GM12801 (cell line): ENCODE results near the gene ADD3.

Experiments used
- TF ChIP-seq, protein P1 (sequence below): IDR thresholded peaks from one replicate; pipeline ENCODE4 v1.5.1; 2011; ENCODE audit warnings: control low read depth; ENCODE audit not compliant: insufficient read length; ENCODE audit errors: extremely low read depth

ADD3 gene

DNA sequence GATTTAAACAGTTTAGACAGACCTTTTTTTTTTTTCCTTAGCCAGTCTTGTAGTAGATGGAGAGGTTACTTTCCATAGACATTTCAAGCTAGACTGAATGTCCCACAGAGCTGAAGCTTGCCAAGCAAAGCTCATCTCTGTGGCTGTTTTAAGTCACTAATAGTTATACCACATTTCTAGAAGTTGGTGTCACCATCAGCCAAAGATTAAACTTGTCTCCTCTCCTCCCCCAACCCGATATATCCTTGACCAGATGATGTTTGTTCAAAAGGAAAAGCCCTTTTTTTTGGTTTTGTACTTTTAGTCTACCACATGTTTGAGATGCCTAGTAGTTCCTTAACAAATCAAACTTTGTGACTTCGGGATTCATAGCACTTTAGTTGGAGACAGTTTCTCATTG is 66.1 kb downstream of the ADD3 start:
- TF ChIP-seq, protein P1, sequence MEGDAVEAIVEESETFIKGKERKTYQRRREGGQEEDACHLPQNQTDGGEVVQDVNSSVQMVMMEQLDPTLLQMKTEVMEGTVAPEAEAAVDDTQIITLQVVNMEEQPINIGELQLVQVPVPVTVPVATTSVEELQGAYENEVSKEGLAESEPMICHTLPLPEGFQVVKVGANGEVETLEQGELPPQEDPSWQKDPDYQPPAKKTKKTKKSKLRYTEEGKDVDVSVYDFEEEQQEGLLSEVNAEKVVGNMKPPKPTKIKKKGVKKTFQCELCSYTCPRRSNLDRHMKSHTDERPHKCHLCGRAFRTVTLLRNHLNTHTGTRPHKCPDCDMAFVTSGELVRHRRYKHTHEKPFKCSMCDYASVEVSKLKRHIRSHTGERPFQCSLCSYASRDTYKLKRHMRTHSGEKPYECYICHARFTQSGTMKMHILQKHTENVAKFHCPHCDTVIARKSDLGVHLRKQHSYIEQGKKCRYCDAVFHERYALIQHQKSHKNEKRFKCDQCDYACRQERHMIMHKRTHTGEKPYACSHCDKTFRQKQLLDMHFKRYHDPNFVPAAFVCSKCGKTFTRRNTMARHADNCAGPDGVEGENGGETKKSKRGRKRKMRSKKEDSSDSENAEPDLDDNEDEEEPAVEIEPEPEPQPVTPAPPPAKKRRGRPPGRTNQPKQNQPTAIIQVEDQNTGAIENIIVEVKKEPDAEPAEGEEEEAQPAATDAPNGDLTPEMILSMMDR, result no peak

DNA sequence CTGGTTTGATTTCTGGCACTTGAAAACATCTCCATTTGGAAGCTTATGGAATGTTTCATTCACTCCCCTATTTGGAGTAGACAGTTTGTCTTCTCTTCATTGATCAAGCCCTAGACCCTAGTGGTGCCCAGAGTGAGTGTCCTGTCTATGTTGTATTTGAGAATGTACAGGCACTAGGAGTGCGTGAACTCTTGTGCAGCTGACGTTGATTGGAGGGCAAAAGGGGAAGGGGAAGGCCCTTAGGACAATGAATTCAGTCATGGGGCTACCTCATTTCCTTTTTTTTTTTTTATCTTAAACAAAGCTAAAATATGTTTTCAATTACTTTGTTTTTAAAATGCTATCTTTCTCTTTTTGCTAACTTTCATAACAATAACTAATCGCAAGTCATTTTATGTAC is 66.5 kb downstream of the ADD3 start:
- TF ChIP-seq, protein P1, result no peak

DNA sequence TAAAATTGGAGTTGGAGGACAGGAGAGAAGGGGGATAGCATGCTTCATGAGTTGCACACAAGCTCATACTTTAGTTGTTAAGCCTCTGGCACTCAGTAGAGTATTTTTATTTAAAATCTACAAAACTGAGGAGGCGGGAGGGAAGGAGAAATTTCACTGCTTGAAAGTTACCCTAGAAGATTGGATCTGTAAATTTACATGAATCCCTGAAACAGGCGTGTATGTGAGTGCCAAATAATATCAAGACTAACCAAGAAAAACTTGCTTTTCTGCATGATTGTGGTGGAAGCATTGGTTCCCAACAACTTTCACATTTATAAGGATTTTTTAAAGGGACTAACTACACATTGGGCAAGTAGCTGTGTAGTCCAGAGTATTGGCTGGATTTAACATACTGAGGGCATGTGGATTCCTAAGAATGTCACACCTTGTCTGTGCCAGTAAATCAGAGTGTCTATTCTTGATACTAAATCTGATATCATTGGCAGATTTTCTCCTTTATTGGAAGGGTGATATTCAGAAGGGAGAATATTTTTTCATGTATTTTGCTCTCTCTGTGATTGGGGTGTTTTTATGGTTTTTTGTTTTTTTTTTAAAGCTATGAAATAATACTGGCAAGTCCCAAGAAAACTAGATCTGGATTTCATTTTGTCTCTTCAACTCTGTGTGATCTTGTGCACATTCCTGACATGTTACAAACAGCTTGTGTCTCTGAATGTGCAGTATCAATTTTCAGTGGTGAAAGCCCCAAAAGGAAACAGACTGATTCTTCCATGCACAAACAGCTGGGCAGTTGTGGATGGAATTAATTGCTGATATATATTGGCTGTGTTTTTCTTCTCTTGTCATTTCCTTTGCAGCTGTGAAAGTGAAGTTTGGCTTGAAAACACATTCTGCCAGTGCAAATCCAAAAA is 67.2 kb downstream of the ADD3 start:
- TF ChIP-seq, protein P1, result no peak

DNA sequence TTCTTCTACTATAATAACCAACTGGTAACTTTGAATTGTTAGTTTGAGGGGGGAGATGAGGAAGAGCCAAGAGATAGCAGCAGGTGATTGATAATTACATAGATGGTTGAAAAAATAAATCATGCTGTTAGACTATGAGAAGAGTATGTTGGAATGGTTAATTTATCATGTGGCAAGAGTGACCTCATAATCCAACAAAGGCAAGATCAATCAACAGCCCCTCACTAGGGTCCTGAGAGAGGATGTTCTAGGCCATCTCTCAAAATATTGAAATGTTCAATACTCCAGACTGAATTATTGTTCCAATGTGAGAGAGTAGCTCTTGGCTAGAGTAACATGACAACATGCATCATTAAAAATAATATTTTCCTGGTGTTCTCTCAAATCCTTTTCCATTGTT is 67.9 kb downstream of the ADD3 start:
- TF ChIP-seq, protein P1, result no peak

DNA sequence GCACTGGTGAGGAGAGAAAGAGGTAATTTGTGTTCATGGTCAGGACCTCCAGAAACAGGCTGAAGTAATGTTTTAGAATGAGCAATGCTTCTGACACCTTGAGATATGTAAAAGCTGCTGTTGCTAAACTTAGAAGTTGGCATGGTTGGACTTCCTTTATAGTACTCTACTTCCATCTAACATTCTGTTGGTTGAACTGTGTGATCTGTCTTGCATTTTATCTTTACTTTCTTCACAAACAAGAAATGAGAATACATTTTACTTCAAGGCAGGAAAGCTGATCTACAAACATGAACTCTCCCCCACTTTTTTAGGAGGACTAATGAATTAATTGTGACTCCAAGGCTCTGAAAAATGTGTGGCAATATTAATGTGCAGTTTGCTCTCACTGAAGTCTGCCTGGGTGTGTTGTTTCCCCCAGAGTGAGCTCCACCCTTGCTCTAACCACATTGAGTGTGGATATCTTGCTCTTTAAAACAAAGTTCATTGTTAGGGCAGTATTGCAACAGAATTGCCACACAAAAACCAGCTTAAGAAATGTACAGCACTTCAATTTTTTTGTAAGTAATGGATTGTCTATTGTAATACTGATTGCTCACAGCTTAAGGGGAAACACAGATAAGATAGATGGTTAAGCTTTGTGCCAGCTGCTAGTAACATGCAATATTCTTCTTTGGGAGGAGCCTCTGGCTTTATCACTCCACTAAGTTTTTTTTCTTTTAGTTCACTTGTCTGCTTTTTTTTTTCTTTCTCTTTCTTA is 69.0 kb downstream of the ADD3 start:
- TF ChIP-seq, protein P1, result no peak

DNA sequence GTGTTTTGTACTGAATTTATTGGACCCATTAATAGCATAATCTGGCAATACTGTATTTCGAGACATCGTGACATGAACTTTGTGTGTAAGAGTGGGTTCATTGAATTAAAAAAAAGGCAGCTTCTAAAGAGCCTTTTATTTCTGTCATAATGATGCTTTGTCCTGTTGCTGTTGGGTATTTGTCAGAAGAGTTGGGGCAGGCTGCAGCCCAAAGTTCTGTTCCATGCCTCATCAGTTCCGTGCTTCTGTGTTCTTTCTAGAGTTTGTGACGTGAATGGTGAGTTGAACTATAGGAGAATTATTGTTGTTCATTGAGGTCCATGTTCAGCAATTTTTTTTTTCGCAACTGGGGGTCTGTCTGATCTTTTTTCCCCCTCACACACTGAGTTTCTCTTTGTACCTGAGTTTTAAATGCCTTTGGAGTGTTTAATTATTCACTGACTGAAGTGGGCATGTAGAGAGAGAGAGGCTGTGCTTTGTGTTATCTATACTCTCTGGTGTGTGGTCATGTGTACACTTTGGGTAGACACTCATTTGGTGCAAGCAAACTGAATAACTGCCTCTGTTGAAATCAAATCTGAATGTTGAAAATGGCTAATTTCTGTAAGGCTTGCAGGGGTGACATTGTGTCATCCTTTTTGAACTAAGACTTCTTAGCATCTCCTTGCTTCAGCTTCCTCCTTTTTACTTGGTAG is 69.8 kb downstream of the ADD3 start:
- TF ChIP-seq, protein P1, result no peak

DNA sequence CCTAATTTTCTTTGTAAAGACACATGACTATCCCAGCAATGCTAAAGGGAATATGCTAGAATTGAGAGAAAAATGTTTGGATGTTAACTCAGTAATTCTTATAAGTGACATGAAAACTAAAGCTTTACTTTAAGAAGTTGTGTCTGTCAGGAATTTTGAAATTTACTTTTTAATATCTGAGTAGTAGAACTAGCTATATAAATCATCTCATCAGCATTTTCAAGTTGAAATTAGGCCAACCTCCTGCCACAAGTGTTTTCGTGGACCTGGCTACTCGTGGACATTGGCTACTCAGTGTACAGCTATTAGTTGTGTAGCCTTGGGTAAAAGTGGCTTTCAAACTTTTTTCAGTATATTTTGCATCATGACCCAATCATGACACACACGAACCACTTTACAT is 70.5 kb downstream of the ADD3 start:
- TF ChIP-seq, protein P1, result no peak
